ENCODE results near the gene CREB5. TPM values are rescaled to one million over a fixed set of nuclear protein-coding genes. Genes with fewer than 3 reads are reported as not detected.

The CREB5 gene
- total and polyA plus RNA-seq, 7 donors, result 0.86 to 33.8 (median 16.6) TPM

DNA sequence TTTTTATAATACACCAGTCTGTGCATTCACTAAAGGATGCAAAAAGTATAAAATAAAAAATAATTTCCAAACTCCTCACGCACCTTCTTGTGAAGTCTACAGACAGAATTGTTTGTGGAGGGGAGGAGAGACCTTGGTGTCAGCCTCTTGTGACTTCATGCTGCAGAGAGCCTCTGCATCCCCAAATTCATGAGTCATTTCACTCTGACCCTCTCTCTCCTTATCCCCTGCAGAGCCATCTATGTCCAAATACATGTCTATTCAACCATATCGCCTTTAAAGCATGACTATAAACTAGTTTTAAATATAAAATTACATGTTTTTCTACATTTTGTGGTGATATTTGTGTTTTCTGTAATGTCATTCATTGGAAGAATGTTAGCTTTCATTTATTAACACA is 6.0 kb downstream of the CREB5 start:
- intact Hi-C loops (cut with DNase I), result loop anchor here in 1 of 2 donors (10.0 kb wide), 1 partner anchor 56 kb away; no protein-coding TSS in a partner anchor
- Histone ChIP-seq H3K36me3 (ENCODE audit: insufficient read depth in 1 of 2, low read depth in 1 of 2) (no peaks in the 10 kb centered on the region), H3K27ac (no peak overlapping the region), H3K9me3 (no peaks in the 10 kb centered on the region), H3K27me3 (ENCODE audit: insufficient read depth in 3 of 3, low read length in 2 of 3) (no peaks in the 10 kb centered on the region), H3K4me1 (peaks cover 13% of the 10 kb centered on the region), H3K4me3 (no peak overlapping the region)
- TF ChIP-seq, protein P1, sequence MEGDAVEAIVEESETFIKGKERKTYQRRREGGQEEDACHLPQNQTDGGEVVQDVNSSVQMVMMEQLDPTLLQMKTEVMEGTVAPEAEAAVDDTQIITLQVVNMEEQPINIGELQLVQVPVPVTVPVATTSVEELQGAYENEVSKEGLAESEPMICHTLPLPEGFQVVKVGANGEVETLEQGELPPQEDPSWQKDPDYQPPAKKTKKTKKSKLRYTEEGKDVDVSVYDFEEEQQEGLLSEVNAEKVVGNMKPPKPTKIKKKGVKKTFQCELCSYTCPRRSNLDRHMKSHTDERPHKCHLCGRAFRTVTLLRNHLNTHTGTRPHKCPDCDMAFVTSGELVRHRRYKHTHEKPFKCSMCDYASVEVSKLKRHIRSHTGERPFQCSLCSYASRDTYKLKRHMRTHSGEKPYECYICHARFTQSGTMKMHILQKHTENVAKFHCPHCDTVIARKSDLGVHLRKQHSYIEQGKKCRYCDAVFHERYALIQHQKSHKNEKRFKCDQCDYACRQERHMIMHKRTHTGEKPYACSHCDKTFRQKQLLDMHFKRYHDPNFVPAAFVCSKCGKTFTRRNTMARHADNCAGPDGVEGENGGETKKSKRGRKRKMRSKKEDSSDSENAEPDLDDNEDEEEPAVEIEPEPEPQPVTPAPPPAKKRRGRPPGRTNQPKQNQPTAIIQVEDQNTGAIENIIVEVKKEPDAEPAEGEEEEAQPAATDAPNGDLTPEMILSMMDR (IDR thresholded peaks at IDR 0.05), result no peak
- ATAC-seq, result peak; percentile 52 to 80 (median 74)
- no peak for DNase-seq
- WGBS, 3 donors, result 76 to 91% (median 85%) methylated on average over 2 of the region's 2 CpGs

DNA sequence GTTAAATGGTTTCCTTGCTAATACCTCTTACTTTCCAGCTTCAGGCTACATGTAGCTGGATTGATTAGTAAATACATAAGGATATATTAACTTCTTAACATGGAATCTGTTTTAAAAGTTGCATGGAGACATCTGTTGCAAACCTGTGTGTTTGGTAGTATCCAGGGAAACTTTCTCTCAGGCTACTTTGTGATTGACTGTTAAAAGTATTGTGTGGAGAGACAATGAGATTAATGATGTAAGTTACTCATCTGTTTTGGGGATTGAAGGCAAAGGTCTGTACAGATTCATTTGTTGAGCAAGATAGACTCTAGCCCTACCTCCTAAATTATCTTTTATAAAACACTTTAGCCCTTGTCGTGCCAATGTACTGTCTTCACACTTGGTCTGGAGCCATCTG is 6.6 kb downstream of the CREB5 start:
- no peak for DNase-seq
- intact Hi-C loops (cut with DNase I), result loop anchor here in 1 of 2 donors (10.0 kb wide), 1 partner anchor 56 kb away; no protein-coding TSS in a partner anchor

DNA sequence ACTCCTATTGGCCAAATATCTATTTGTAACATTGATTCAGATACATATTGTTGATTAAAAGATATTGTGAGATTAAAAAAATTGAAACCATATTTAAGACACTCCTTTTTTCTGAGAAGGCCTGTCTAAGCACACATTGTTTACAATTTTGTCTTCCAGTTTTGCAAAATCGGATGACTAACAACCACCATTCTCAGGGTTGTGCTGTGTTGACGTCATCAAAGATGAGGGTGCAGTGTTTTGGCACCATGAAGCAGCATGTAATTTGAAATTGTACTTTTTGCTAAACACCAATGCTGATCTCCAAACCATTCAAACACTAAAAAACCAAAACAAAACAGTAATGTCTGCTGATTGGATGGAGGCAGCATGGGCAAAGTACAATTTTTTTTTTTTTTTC is 7.4 kb downstream of the CREB5 start:
- TF ChIP-seq, protein P1 (IDR thresholded peaks at IDR 0.05), result no peak
- Histone ChIP-seq H3K27me3 (ENCODE audit: insufficient read depth in 3 of 3, low read length in 2 of 3) (no peaks in the 10 kb centered on the region), H3K36me3 (ENCODE audit: insufficient read depth in 1 of 2, low read depth in 1 of 2) (no peaks in the 10 kb centered on the region), H3K27ac (no peak overlapping the region), H3K4me1 (peaks cover 13% of the 10 kb centered on the region), H3K9me3 (no peaks in the 10 kb centered on the region), H3K4me3 (no peak overlapping the region)
- no peak for DNase-seq
- intact Hi-C loops (cut with DNase I), result loop anchor here (5.0 to 10.0 kb wide), 2 partner anchors 55 to 58 kb away; no protein-coding TSS in a partner anchor
- ATAC-seq, result peak in 2 of 4 donors; percentile 22 to 43
- WGBS, 3 donors, result 58 to 79% (median 60%) methylated on average over 2 of the region's 2 CpGs

More for the DNA sequence above, 6.6 kb downstream of the CREB5 start:
- Histone ChIP-seq H3K36me3 (ENCODE audit: insufficient read depth in 1 of 2, low read depth in 1 of 2) (no peaks in the 10 kb centered on the region), H3K27me3 (ENCODE audit: insufficient read depth in 3 of 3, low read length in 2 of 3) (no peaks in the 10 kb centered on the region), H3K9me3 (no peaks in the 10 kb centered on the region), H3K4me3 (no peak overlapping the region), H3K4me1 (peaks cover 13% of the 10 kb centered on the region), H3K27ac (no peak overlapping the region)
- 24 to 34% (median 32%) methylated on average over 1 of the region's 1 CpG for WGBS, 3 donors
- TF ChIP-seq, protein P1 (IDR thresholded peaks at IDR 0.05), result no peak
- ATAC-seq, result no peak

DNA sequence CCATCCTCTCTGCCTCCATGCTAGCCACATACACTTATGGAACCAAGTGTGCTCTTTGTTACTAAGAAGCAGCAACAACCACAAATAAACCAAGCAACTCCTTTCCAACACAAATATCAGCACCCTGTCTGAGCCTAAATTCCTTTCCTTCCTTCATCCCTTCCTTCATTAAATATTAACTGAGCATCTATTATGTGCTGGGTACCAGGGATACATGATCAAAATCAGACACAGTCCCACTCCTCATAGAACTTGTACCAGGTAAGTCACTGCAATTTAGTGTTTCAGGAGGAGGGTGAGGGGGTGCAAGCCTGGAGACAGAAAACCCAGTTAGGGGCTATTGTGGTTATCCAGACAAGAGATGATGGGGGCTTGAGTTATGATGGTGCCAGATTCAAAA is 10.8 kb downstream of the CREB5 start:
- intact Hi-C loops (cut with DNase I), result loop anchor here in 1 of 2 donors (5.0 kb wide), 1 partner anchor 54 kb away; no protein-coding TSS in a partner anchor
- Histone ChIP-seq H3K27me3 (ENCODE audit: insufficient read depth in 3 of 3, low read length in 2 of 3) (no peaks in the 10 kb centered on the region), H3K36me3 (ENCODE audit: insufficient read depth in 1 of 2, low read depth in 1 of 2) (no peaks in the 10 kb centered on the region), H3K9me3 (no peaks in the 10 kb centered on the region), H3K4me1 (peaks cover 2% of the 10 kb centered on the region), H3K4me3 (no peak overlapping the region), H3K27ac (no peak overlapping the region)
- no peak for ATAC-seq
- TF ChIP-seq, protein P1 (IDR thresholded peaks at IDR 0.05), result no peak
- DNase-seq, result no peak

Data from psoas muscle (tissue), 8 donors.